Parathyroid adenoma (tissue), 2 donors: ENCODE data around the gene TBCD.

Experiments used
- H2AFZ ChIP-seq: fragments of 300-600 bp; sonication (generic); one replicate; pipeline ENCODE4 v1.7.0; 2017; ENCODE audit warnings: antibody characterized with exemption, mild to moderate bottlenecking
- H3K27ac ChIP-seq: fragments of 300-600 bp; sonication (generic); one replicate; pipeline ENCODE4 v1.7.0; 2017
- H3K27me3 ChIP-seq: fragments of 300-600 bp; sonication (generic); one replicate; pipeline ENCODE4 v1.7.0; 2017; ENCODE audit warnings: low read length; ENCODE audit not compliant: control insufficient read depth, insufficient read depth
- H3K36me3 ChIP-seq: fragments of 300-600 bp; sonication (generic); one replicate; pipeline ENCODE4 v1.7.0; 2017; ENCODE audit warnings: low read length; ENCODE audit not compliant: control insufficient read depth, insufficient read depth
- H3K4me1 ChIP-seq: fragments of 300-600 bp; sonication (generic); one replicate; pipeline ENCODE4 v1.7.0; 2017; ENCODE audit warnings: control low read depth
- H3K4me2 ChIP-seq: fragments of 300-600 bp; sonication (generic); one replicate; pipeline ENCODE4 v1.7.0; 2017; ENCODE audit warnings: low read length
- H3K4me3 ChIP-seq: fragments of 300-600 bp; sonication (generic); one replicate; pipeline ENCODE4 v1.7.0; 2017; ENCODE audit warnings: low read depth, low read length
- H3K79me2 ChIP-seq: fragments of 300-600 bp; sonication (generic); one replicate; pipeline ENCODE4 v1.7.0; 2017; ENCODE audit warnings: control low read depth
- H3K9ac ChIP-seq: fragments of 300-600 bp; sonication (generic); one replicate; pipeline ENCODE4 v1.7.0; 2017; ENCODE audit warnings: mild to moderate bottlenecking
- H3K9me3 ChIP-seq: fragments of 300-600 bp; sonication (generic); one replicate; pipeline ENCODE4 v1.7.0; 2017; ENCODE audit warnings: low read length; ENCODE audit not compliant: control insufficient read depth
- TF ChIP-seq, protein P1 (sequence below): fragments of 300-600 bp; sonication (generic); IDR thresholded peaks from one replicate; pipeline ENCODE4 v1.7.0; 2017; ENCODE audit warnings: antibody characterized with exemption, mild to moderate bottlenecking
- donor health status: primary hyperparathyroidism.

The TBCD gene

DNA sequence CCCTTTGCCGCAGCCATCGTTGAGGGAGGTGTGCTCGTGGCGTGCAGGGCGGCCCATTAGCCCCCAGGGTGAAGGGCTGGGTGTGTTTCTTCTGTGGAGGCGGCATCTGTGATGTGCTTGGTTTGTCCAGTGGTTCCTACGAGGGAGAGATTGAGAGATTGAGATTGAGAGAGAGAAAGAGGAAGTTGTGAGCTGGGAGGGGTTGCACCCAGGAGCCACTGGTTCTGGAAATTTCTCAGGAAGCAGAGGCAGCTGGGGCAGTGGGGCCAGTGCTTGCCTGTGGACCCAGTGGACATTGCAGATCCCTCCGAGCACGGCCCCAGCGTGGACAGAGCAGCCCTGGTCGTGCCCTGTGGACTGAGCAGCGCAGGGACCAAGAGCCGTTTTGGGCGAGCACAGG is 160.0 kb downstream of the TBCD start:
- Histone ChIP-seq H3K4me3 (no peak overlapping the region), H3K4me2 (no peak overlapping the region), H3K9ac (no peak overlapping the region), H2AFZ (no peak overlapping the region), H3K27me3 (no peaks in the 10 kb centered on the region), H3K36me3 (no peaks in the 10 kb centered on the region), H3K4me1 (no peaks in the 10 kb centered on the region), H3K27ac (no peak overlapping the region), H3K9me3 (no peaks in the 10 kb centered on the region), H3K79me2 (peaks cover under 1% of the 10 kb centered on the region)
- TF ChIP-seq, protein P1, sequence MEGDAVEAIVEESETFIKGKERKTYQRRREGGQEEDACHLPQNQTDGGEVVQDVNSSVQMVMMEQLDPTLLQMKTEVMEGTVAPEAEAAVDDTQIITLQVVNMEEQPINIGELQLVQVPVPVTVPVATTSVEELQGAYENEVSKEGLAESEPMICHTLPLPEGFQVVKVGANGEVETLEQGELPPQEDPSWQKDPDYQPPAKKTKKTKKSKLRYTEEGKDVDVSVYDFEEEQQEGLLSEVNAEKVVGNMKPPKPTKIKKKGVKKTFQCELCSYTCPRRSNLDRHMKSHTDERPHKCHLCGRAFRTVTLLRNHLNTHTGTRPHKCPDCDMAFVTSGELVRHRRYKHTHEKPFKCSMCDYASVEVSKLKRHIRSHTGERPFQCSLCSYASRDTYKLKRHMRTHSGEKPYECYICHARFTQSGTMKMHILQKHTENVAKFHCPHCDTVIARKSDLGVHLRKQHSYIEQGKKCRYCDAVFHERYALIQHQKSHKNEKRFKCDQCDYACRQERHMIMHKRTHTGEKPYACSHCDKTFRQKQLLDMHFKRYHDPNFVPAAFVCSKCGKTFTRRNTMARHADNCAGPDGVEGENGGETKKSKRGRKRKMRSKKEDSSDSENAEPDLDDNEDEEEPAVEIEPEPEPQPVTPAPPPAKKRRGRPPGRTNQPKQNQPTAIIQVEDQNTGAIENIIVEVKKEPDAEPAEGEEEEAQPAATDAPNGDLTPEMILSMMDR, result no peak

DNA sequence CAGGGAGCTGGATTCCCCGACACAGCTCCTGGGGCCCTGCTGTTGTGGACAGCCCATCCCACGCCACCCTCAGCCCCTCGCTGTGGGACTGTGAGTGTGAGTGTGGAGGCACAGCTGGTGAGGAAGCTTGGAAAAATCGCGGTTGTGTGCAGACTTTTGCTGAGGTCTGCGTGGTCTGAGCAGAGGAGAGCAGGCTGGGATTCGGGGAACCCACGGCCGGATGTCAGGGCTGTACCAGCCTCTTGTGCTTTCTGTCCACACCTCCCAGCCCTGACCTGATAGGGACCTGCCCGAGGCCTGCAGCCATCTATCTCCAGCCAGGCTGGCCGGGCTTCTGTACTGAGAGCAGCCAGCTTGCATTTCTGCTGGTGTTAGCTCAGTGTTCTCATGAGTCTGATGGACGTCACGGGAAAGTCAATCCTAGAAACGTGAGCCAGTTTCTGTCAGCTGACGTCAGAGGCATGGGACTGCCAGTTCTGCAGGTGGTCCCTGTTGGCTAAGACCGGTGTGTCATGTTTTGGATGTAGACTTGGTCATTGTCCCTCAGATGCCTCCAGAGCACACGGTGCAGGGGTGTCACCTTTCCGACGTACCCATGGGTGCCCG is 160.7 kb downstream of the TBCD start:
- Histone ChIP-seq H2AFZ (no peak overlapping the region), H3K4me3 (no peak overlapping the region), H3K9ac (no peak overlapping the region), H3K4me1 (no peaks in the 10 kb centered on the region), H3K79me2 (no peaks in the 10 kb centered on the region), H3K9me3 (no peaks in the 10 kb centered on the region), H3K27me3 (no peaks in the 10 kb centered on the region), H3K36me3 (no peaks in the 10 kb centered on the region), H3K4me2 (no peak overlapping the region), H3K27ac (no peak overlapping the region)
- TF ChIP-seq, protein P1, result no peak

DNA sequence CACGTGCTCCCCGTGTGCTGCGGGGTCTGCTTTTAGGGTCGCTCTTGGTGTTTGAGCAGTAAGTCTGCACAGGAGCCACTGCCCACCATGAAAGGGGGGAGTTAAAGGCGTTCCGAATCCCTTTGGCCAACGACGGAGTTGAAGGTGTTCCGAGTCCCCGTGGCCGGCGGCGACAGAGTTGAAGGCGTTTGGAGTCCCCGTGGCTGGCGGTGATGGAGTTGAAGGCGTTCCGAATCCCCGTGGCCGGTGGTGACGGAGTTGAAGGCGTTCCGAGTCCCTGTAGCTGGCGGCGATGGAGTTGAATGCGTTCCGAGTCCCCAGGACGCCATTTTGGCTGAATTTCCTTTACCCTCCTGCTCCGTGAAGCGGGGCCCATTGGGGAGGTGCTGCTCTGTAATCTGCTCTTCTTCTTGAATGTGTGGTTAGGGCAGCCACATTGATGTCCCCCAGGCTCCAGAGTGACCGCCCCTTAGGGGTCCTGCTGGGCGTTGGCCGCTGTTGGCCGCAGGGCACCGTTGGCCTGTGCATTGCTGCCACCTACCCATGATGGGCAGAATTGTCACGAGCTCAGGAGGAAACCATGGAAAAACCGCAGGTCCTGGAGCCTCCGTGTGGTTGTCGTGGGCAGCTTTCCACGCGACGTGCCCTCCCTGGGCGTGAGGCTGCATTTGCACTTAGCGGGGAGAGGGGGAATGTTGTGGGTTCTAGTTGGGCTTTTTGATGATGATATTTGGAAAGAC is 161.6 kb downstream of the TBCD start:
- no peaks in the 10 kb centered on the region for H3K4me1 ChIP-seq
- no peaks in the 10 kb centered on the region for H3K79me2 ChIP-seq
- H2AFZ ChIP-seq, result no peak overlapping the region
- no peaks in the 10 kb centered on the region for H3K36me3 ChIP-seq
- H3K27ac ChIP-seq, result no peak overlapping the region
- H3K4me3 ChIP-seq, result no peak overlapping the region
- H3K9me3 ChIP-seq, result no peaks in the 10 kb centered on the region
- no peak overlapping the region for H3K9ac ChIP-seq
- no peaks in the 10 kb centered on the region for H3K27me3 ChIP-seq
- H3K4me2 ChIP-seq, result no peak overlapping the region
- TF ChIP-seq, protein P1, result no peak

DNA sequence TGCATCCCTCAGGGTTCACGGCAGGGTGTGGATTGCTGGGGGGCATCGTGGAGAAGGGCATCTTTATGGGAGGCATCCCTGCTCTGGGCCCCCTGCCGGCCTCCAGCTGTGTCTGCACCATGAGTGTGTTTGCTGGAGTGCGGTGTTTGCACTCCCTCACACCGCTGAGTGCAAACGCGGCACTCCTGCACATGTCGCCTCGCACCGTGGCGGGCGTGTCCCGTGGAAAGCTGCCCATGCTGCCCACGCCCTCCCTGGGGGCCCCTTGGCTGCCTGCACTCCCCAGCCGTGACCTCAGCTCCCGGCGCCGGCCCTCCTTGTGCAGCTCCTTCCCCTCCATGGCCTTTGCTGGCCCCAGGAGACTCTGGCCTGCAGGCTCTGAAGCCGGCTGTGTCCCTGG is 162.5 kb downstream of the TBCD start:
- Histone ChIP-seq H3K9ac (no peak overlapping the region), H2AFZ (no peak overlapping the region)

More for the DNA sequence above, 162.5 kb downstream of the TBCD start:
- no peak overlapping the region for H3K4me2 ChIP-seq
- no peak overlapping the region for H3K27ac ChIP-seq
- H3K27me3 ChIP-seq, result no peaks in the 10 kb centered on the region
- TF ChIP-seq, protein P1, result no peak
- H3K9me3 ChIP-seq, result no peaks in the 10 kb centered on the region
- no peaks in the 10 kb centered on the region for H3K4me1 ChIP-seq
- H3K4me3 ChIP-seq, result no peak overlapping the region
- no peaks in the 10 kb centered on the region for H3K79me2 ChIP-seq
- H3K36me3 ChIP-seq, result no peaks in the 10 kb centered on the region
